Stomach (tissue), 4 donors: ENCODE data around the gene KHK.
"Not testable (repeated sequence)": the region's sequence is repeated elsewhere in the genome, so short reads cannot be mapped to it uniquely, and the experiment has no call there.

Experiments used
- CTCF ChIP-seq, 7 experiments: fragments of 450-650 bp in 4 of 7; fragments of 200-600 bp in 3 of 7; sonication (generic) in 3 of 7; IDR thresholded peaks; one replicate each; pipeline ENCODE4 v1.5.1; 2016 to 2019; ENCODE audit warnings: antibody characterized with exemption in 7 of 7, control low read depth in 2 of 7, mild to moderate bottlenecking in 1 of 7
- EP300 ChIP-seq: sonication (generic); formaldehyde crosslinking; IDR thresholded peaks from one replicate; pipeline ENCODE4 v1.6.1; 2017; ENCODE audit warnings: antibody characterized with exemption
- POLR2A ChIP-seq, 4 donors: fragments of 450-650 bp; IDR thresholded peaks; one replicate each; pipeline ENCODE4 v1.6.1; 2016; ENCODE audit warnings: antibody characterized with exemption in 4 of 4, control low read depth in 2 of 4, mild to moderate bottlenecking in 1 of 4, moderate library complexity in 1 of 4
- POLR2AphosphoS5 ChIP-seq, 3 donors: sonication (generic); formaldehyde crosslinking; IDR thresholded peaks; one replicate each; pipeline ENCODE4 v1.6.1; 2016; ENCODE audit warnings: antibody characterized with exemption in 3 of 3

DNA sequence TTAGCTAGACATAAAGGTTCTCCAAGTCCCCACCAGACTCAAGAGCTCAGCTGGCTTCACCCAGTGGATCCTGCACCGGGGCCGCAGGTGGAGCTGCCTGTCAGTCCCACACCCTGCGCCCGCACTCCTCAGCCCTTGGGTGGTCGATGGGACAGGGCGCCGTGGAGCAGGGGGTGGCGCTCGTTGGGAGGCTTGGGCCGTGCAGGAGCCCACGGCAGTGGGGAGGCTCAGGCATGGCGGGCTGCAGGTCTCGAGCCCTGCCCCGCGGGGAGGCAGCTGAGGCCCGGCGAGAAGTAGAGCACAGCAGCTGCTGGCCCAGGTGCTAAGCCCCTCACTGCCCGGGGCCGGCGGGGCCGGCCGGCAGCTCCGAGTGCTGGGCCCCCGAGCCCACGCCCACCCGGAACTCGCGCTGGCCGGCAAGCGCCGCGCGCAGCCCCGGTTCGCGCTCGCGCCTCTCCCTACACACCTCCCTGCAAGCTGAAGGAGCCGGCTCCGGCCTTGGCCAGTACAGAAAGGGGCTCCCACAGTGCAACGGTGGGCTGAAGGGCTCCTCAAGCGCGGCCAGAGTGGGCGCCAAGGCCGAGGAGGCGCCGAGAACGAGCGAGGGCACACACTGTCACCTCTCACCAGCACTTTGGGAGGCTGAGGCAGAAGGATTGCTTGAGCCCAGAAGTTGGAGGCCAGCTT lies 25.0 kb downstream of the KHK start:
- not testable (repeated sequence) for TF ChIP-seq CTCF (IDR thresholded peaks at IDR 0.05); POLR2AphosphoS5 (IDR thresholded peaks at IDR 0.05); POLR2A (IDR thresholded peaks at IDR 0.05); EP300
